B cell (primary cell): ENCODE data around the gene LZIC. TPM values are rescaled to one million over a fixed set of nuclear protein-coding genes. Genes with fewer than 3 reads are reported as not detected.

ENCODE experiments used
- ATAC-seq: fragments of 200-7000 bp; cut with Tn5 transposase; one replicate; pipeline ENCODE4 v1.10.0; 2021; ENCODE audit warnings: low read depth, mild to moderate bottlenecking, moderate number of reproducible peaks, moderate library complexity
- CTCF ChIA-PET: fragments of 350-600 bp; sonication (Branson Sonifier 250); formaldehyde crosslinking; loops from one replicate; lab custom pipeline; 2021; ENCODE audit warnings: antibody characterized with exemption, inconsistent platforms; lab: Charles Lee
- POLR2A ChIA-PET: fragments of 350-600 bp; sonication (Branson Sonifier 250); formaldehyde crosslinking; loops from one replicate; lab custom pipeline; 2021; ENCODE audit warnings: antibody characterized with exemption; lab: Charles Lee
- DNase-seq: peaks from one replicate; pipeline ENCODE4 v3.0.0; 2013
- H2AFZ ChIP-seq: 2 replicates; pipeline ENCODE4 v1.6.1; 2012; ENCODE audit warnings: mild to moderate bottlenecking, low read depth, low read length; ENCODE audit not compliant: insufficient read depth, poor library complexity, severe bottlenecking
- H3K27ac ChIP-seq, 2 donors: 1 replicate in 1 of 2; 2 replicates in 1 of 2; pipeline ENCODE4 v1.5.1; 2012 to 2013; ENCODE audit warnings: low read length in 2 of 2, mild to moderate bottlenecking in 2 of 2, moderate library complexity in 1 of 2
- H3K27me3 ChIP-seq, 4 experiments: fragments of 200-600 bp in 1 of 4; sonication (generic) in 1 of 4; replicated peaks in 1 of 4; 1 replicate in 2 of 4; 2 replicates in 2 of 4; pipeline versions ENCODE4 v1.6.1 to v1.7.0; 2013 to 2016; ENCODE audit warnings: low read length in 3 of 4, mild to moderate bottlenecking in 2 of 4, mixed read lengths in 1 of 4, moderate library complexity in 1 of 4; ENCODE audit not compliant: insufficient read depth in 4 of 4, control insufficient read depth in 3 of 4; ENCODE audit errors: control extremely low read depth in 1 of 4
- H3K36me3 ChIP-seq, 2 experiments: replicated peaks in 1 of 2; 1 replicate in 1 of 2; 2 replicates in 1 of 2; pipeline versions ENCODE4 v1.6.1 to v1.7.1; 2013; ENCODE audit warnings: low read length in 1 of 2; ENCODE audit not compliant: insufficient read depth in 2 of 2, control insufficient read depth in 1 of 2; ENCODE audit errors: control extremely low read depth in 1 of 2, extremely low read depth in 1 of 2
- H3K4me1 ChIP-seq, 2 donors: fragments of 200-600 bp in 1 of 2; sonication (generic) in 1 of 2; 1 replicate in 1 of 2; 2 replicates in 1 of 2; pipeline versions ENCODE4 v1.5.1 to v1.6.1; 2013 to 2017; ENCODE audit warnings: low read length in 2 of 2; ENCODE audit not compliant: control insufficient read depth in 2 of 2, insufficient read depth in 2 of 2
- H3K4me2 ChIP-seq: replicated peaks from 2 replicates; pipeline ENCODE3; 2012; ENCODE audit warnings: mild to moderate bottlenecking, low read depth, low read length; ENCODE audit not compliant: poor library complexity, severe bottlenecking
- H3K4me3 ChIP-seq, 5 experiments: fragments of 200-600 bp in 1 of 5; sonication (generic) in 1 of 5; 1 replicate in 3 of 5; 2 replicates in 2 of 5; pipeline versions ENCODE4 v1.5.1 to v1.7.0; 2011 to 2016; ENCODE audit warnings: low read length in 4 of 5, mild to moderate bottlenecking in 4 of 5, low read depth in 2 of 5, control low read depth in 1 of 5, moderate library complexity in 1 of 5; ENCODE audit not compliant: insufficient read depth in 1 of 5; ENCODE audit errors: control extremely low read depth in 1 of 5, extremely low read depth in 1 of 5
- H3K79me2 ChIP-seq: fragments of 200-600 bp; sonication (generic); one replicate; pipeline ENCODE4 v1.6.0; 2016; ENCODE audit warnings: low read length; ENCODE audit not compliant: control insufficient read depth, insufficient read depth
- H3K9ac ChIP-seq: fragments of 200-600 bp; sonication (generic); 2 replicates; pipeline ENCODE4 v1.6.1; 2017; ENCODE audit warnings: mild to moderate bottlenecking, low read length, moderate library complexity
- H3K9me3 ChIP-seq, 3 donors: one replicate each; pipeline versions ENCODE4 v1.6.1 to v1.7.1; 2013; ENCODE audit warnings: low read length in 2 of 3; ENCODE audit not compliant: control insufficient read depth in 2 of 3, insufficient read depth in 1 of 3; ENCODE audit errors: control extremely low read depth in 1 of 3
- H4K20me1 ChIP-seq: 2 replicates; pipeline ENCODE4 v1.6.0; 2012; ENCODE audit warnings: mild to moderate bottlenecking, low read length; ENCODE audit not compliant: insufficient read depth, control insufficient read depth, poor library complexity, severe bottlenecking
- H3K27ac Mint-ChIP-seq: one replicate; pipeline ENCODE4 v1.8.0; 2021; ENCODE audit warnings: mixed read lengths
- H3K27me3 Mint-ChIP-seq: one replicate; pipeline ENCODE4 v1.8.0; 2021; ENCODE audit warnings: mixed read lengths
- H3K4me1 Mint-ChIP-seq: one replicate; pipeline ENCODE4 v1.8.0; 2021; ENCODE audit warnings: mixed read lengths
- H3K4me3 Mint-ChIP-seq: one replicate; pipeline ENCODE4 v1.8.0; 2021; ENCODE audit warnings: mixed read lengths
- H3K9me3 Mint-ChIP-seq: one replicate; pipeline ENCODE4 v1.8.0; 2022; ENCODE audit warnings: mixed read lengths; ENCODE audit not compliant: insufficient read depth
- CTCF ChIP-seq: fragments of 200-600 bp; IDR thresholded peaks from one replicate; pipeline ENCODE4 v1.8.0; 2022; ENCODE audit warnings: antibody characterized with exemption, mild to moderate bottlenecking
- EZH2 ChIP-seq: IDR thresholded peaks from 2 replicates; pipeline ENCODE4 v1.6.1; 2012; ENCODE audit warnings: borderline replicate concordance, low read depth, mild to moderate bottlenecking, moderate library complexity, low read length; ENCODE audit not compliant: insufficient read depth, poor library complexity, severe bottlenecking
- WGBS: methylation state at CpG from one replicate; pipeline ENCODE4 v1.1.5; 2013; ENCODE audit warnings: missing lambda C conversion rate; ENCODE audit not compliant: insufficient coverage; 5-methylcytosine and 5-hydroxymethylcytosine counted together
- intact Hi-C: fragments of 100-400 bp; cut with micrococcal nuclease; formaldehyde crosslinking; loops from one replicate; pipeline ENCODE4 v1.10.0; 2022
- polyA plus RNA-seq: library from polyadenylated mRNA; depleted of rRNA; stranded (reverse); fragments of >200 nt; gene quantifications from 2 replicates; pipeline ENCODE4 v1.2.3, GENCODE V29; 2012
- total RNA-seq, 2 donors: library from RNA; stranded (reverse); fragments of 120-200 nt in 1 of 2; gene quantifications; 1 replicate in 1 of 2; 2 replicates in 1 of 2; pipeline versions ENCODE4 v1.2.3 to v1.2.4, GENCODE V29; 2013 to 2022

LZIC gene
- total and polyA plus RNA-seq, 2 donors (not counting 1 experiment from before 2014, with no cell fraction given), result 6.2 to 26.0 TPM

- intact Hi-C loops, result no loop called here
- 94% methylated on average over 3 of the region's 5 CpGs for WGBS
- H2AFZ ChIP-seq, result no peak overlapping the region
- no peaks in the 10 kb centered on the region for H3K27me3 ChIP-seq
- no peaks in the 10 kb centered on the region for H4K20me1 ChIP-seq
- H3K4me1 Mint-ChIP-seq, result peaks cover 5% of the 10 kb centered on the region
- no peak overlapping the region for H3K27ac ChIP-seq
- H3K4me1 ChIP-seq, result peaks cover 4 to 5% of the 10 kb centered on the region in 2 donors
- H3K36me3 ChIP-seq, result no peaks in the 10 kb centered on the region
- no peaks in the 10 kb centered on the region for H3K79me2 ChIP-seq
- no peak overlapping the region for H3K4me3 Mint-ChIP-seq
- H3K9me3 ChIP-seq, result no peaks in the 10 kb centered on the region
- ATAC-seq, result no peak
- H3K27ac Mint-ChIP-seq, result no peak overlapping the region
- no peaks in the 10 kb centered on the region for H3K9me3 Mint-ChIP-seq
- H3K4me3 ChIP-seq, result no peak overlapping the region
- H3K9ac ChIP-seq, result no peak overlapping the region
- H3K27me3 Mint-ChIP-seq, result no peaks in the 10 kb centered on the region
- no peak overlapping the region for H3K4me2 ChIP-seq
- CTCF ChIA-PET, result interaction anchor here (1.7 kb wide), 1 partner anchor 18 kb away, joined by 3 read pairs; no protein-coding TSS in a partner anchor
- POLR2A ChIA-PET, result no interaction called here
- TF ChIP-seq CTCF (no peak), EZH2 (no peak)
- DNase-seq, result no peak
These were observed 20.8 kb downstream of the LZIC start for GRCh38 chr1:9922342-9922741.

- no peak for TF ChIP-seq EZH2
- TF ChIP-seq CTCF, result no peak
- H3K4me1 ChIP-seq, result no peaks in the 10 kb centered on the region
- no peaks in the 10 kb centered on the region for H4K20me1 ChIP-seq
- WGBS, result 100% methylated on average over 1 of the region's 5 CpGs
- ChIA-PET POLR2A (no interaction called here), CTCF (interaction anchor here (0.5 to 1.7 kb wide), 2 partner anchors 12 to 20 kb away, joined by 3 to 4 read pairs; no protein-coding TSS in a partner anchor)
- H3K9me3 ChIP-seq, result no peaks in the 10 kb centered on the region
- H3K27me3 Mint-ChIP-seq, result no peaks in the 10 kb centered on the region
- H3K27me3 ChIP-seq, result no peaks in the 10 kb centered on the region
- no peak overlapping the region for H3K9ac ChIP-seq
- H3K79me2 ChIP-seq, result no peaks in the 10 kb centered on the region
- H3K4me3 Mint-ChIP-seq, result no peak overlapping the region
- no peak overlapping the region for H3K27ac ChIP-seq
- H3K4me1 Mint-ChIP-seq, result no peaks in the 10 kb centered on the region
- H3K9me3 Mint-ChIP-seq, result no peaks in the 10 kb centered on the region
- no peak overlapping the region for H2AFZ ChIP-seq
- intact Hi-C loops, result no loop called here
- no peak overlapping the region for H3K27ac Mint-ChIP-seq
- no peak overlapping the region for H3K4me3 ChIP-seq
- no peaks in the 10 kb centered on the region for H3K36me3 ChIP-seq
- ATAC-seq, result no peak
- DNase-seq, result no peak
- no peak overlapping the region for H3K4me2 ChIP-seq
These were observed 22.6 kb downstream of the LZIC start for GRCh38 chr1:9920606-9921005.
